ENCODE data around the gene GPS2. TPM values are rescaled to one million over a fixed set of nuclear protein-coding genes. Genes with fewer than 3 reads are reported as not detected.
A peak's percentile ranks its signal among the peaks of the same experiment; 100 is the strongest.

GPS2 gene
- 66.1 TPM for total RNA-seq
- long read RNA-seq, transcript GPS2-201 (11 exons, 1,379 nt) = major isoform, 74 of 180 reads
- long read RNA-seq, transcript GPS2-202 (10 exons, 1,371 nt) = minor isoform, 41 of 180 reads
- long read RNA-seq, partial matches to known transcripts = 12 of 180 reads
- long read RNA-seq, other reads (novel, unspliced or antisense) = 50 of 180 reads

DNA sequence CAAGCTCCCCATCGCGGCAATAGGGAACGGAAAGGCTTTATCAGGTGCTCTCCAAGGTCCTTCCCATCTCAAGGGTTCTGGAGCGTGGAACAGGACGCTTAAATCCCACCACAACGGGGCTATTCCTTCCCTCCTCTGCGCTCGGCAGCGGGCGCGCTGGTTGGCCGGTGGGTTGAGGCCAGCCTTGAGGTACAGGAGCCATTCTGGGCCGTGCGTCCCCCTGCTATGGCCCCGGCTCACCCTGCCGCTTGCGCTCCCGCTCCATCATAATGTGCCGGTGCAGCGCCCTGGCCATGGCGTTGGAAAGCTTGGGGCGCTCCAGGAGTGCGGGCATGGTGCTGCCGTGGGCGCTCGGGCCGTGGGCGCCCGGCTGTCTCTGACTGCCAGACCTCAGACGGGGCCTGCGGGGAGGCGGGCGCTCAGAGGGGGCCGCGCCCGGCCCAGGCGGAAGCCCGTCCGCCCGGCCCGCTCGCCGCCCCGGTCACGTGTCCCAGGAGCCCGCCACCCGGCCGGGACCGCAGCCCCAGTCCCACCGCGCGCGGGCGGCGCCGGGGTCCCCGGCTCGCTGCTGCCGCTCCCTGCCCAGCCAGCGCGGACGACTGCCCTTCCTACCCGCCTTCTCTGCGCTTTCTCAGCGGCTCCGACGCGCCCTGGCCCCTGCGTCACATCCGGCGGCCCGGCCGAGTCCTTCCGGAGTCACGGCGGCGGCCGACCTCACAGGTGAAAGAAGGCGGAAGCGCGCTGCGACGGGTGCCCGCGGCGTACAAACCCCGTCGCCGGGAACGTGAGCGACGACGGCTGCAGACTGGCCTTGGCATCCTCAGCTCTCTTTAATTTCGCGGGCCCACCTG, at the start of gene GPS2:
Gene GPS2 (minus strand): TSS at position 642 of the 851 bp plus-strand sequence. CDS start 308 bp downstream, at position 334.
- intact Hi-C loops (cut with micrococcal nuclease) = no loop called here
- H3K4me1 ChIP-seq = peaks cover 61% of the 10 kb centered on the region
- H3K36me3 ChIP-seq = peaks cover 83% of the 10 kb centered on the region

GRCh38 chr17:7363311-7363710, 48.2 kb upstream of the GPS2 start:
- H3K4me3 ChIP-seq = no peak overlapping the region
- no peaks in the 10 kb centered on the region for H3K4me1 ChIP-seq
- H3K27me3 ChIP-seq (ENCODE audit: low read depth) = peaks cover 6% of the 10 kb centered on the region
- intact Hi-C loops (cut with micrococcal nuclease) = no loop called here
- no peaks in the 10 kb centered on the region for H3K9me3 ChIP-seq (replicated peaks)
- DNase-seq = no peak
- no peak overlapping the region for H3K27ac ChIP-seq (replicated peaks)
- no peaks in the 10 kb centered on the region for H3K36me3 ChIP-seq
- TF ChIP-seq, protein P1, sequence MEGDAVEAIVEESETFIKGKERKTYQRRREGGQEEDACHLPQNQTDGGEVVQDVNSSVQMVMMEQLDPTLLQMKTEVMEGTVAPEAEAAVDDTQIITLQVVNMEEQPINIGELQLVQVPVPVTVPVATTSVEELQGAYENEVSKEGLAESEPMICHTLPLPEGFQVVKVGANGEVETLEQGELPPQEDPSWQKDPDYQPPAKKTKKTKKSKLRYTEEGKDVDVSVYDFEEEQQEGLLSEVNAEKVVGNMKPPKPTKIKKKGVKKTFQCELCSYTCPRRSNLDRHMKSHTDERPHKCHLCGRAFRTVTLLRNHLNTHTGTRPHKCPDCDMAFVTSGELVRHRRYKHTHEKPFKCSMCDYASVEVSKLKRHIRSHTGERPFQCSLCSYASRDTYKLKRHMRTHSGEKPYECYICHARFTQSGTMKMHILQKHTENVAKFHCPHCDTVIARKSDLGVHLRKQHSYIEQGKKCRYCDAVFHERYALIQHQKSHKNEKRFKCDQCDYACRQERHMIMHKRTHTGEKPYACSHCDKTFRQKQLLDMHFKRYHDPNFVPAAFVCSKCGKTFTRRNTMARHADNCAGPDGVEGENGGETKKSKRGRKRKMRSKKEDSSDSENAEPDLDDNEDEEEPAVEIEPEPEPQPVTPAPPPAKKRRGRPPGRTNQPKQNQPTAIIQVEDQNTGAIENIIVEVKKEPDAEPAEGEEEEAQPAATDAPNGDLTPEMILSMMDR (IDR thresholded peaks at IDR 0.05; ENCODE audit: borderline replicate concordance) = no peak

More for the DNA sequence above, at the start of gene GPS2:
- H3K4me3 ChIP-seq = peak within 1 kb of the TSS; percentile 84
- peak within 1 kb of the TSS; percentile 97 for H3K27ac ChIP-seq (replicated peaks)
- H3K9me3 ChIP-seq (replicated peaks) = no peaks in the 10 kb centered on the region
- H3K27me3 ChIP-seq (ENCODE audit: low read depth) = no peaks in the 10 kb centered on the region
- TF ChIP-seq, protein P1 (IDR thresholded peaks at IDR 0.05; ENCODE audit: borderline replicate concordance) = no peak
- DNase-seq = peak; percentile 94

DNA sequence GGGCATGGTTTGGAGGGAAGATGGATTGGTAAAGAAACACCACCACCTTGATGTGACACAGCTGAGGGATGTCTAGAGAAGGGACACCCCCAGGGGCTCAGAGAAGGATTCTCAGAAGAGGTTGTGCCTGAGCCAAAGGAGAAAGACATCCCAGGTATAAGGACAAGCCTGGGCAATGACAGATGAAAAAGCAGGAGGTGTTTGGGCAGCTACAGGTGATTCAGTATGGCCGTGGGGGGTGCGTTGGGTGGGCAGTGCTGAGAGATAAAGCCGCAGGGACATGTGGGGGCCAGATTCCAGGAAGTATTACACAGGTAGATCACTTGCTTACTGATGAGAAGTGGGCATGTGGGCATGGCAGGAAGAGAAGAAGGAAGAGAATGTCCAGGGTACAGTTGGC, 46.7 kb upstream of the GPS2 start:
- intact Hi-C loops (cut with micrococcal nuclease) = no loop called here
- TF ChIP-seq, protein P1 (IDR thresholded peaks at IDR 0.05; ENCODE audit: borderline replicate concordance) = no peak

GRCh38 chr17:7357381-7357780, 42.2 kb upstream of the GPS2 start:
- intact Hi-C loops (cut with micrococcal nuclease) = no loop called here
- no peaks in the 10 kb centered on the region for H3K27me3 ChIP-seq (ENCODE audit: low read depth)
- H3K27ac ChIP-seq (replicated peaks) = no peak overlapping the region
- no peaks in the 10 kb centered on the region for H3K36me3 ChIP-seq
- no peak overlapping the region for H3K4me3 ChIP-seq
- no peaks in the 10 kb centered on the region for H3K9me3 ChIP-seq (replicated peaks)
- no peak for DNase-seq
- TF ChIP-seq, protein P1 (IDR thresholded peaks at IDR 0.05; ENCODE audit: borderline replicate concordance) = no peak
- H3K4me1 ChIP-seq = peaks cover 36% of the 10 kb centered on the region

More for the DNA sequence above, 46.7 kb upstream of the GPS2 start:
- H3K4me3 ChIP-seq = no peak overlapping the region
- no peaks in the 10 kb centered on the region for H3K9me3 ChIP-seq (replicated peaks)
- H3K4me1 ChIP-seq = no peaks in the 10 kb centered on the region
- DNase-seq = no peak
- no peak overlapping the region for H3K27ac ChIP-seq (replicated peaks)
- no peaks in the 10 kb centered on the region for H3K27me3 ChIP-seq (ENCODE audit: low read depth)
- no peaks in the 10 kb centered on the region for H3K36me3 ChIP-seq

DNA sequence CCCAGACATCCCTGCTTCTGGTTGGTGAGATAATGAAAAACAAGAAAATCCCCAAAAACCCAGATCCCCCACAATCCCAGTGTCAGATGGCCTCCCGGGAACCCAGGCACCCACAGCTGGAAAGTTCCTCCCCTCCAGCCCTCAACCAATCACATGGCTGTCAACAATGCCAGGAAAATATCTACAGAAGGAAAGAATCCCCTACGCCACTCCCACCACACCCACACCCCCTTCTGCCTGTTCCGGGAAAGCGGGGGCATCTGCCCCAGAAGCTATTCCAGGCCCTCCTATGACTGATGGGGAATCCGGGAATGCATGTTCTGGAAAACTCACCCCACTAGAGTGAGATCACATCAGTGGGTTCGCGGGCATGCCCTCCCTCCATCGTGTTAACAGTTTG, 41.6 kb upstream of the GPS2 start:
- Histone ChIP-seq H3K4me1 (peaks cover 41% of the 10 kb centered on the region), H3K27me3 (ENCODE audit: low read depth) (no peaks in the 10 kb centered on the region), H3K36me3 (no peaks in the 10 kb centered on the region), H3K9me3 (replicated peaks) (no peaks in the 10 kb centered on the region), H3K27ac (replicated peaks) (no peak overlapping the region), H3K4me3 (no peak overlapping the region)
- no peak for DNase-seq
- intact Hi-C loops (cut with micrococcal nuclease) = no loop called here
- TF ChIP-seq, protein P1 (IDR thresholded peaks at IDR 0.05; ENCODE audit: borderline replicate concordance) = no peak
